SK-N-SH (cell line): ENCODE data around the gene FAM20A. TPM values are rescaled to one million over a fixed set of nuclear protein-coding genes. Genes with fewer than 3 reads are reported as not detected.

Source experiments
- CTCF ChIA-PET: fragments of 300-600, 350-600 bp; formaldehyde crosslinking; extraction: SDS; loops from one replicate; lab custom pipeline; 2021; lab: Yijun Ruan, JAX
- POLR2A ChIA-PET: fragments of 350-600 bp; sonication (Branson Sonifier 250); formaldehyde crosslinking; extraction: SDS; loops from one replicate; lab custom pipeline; 2020; ENCODE audit warnings: antibody characterized with exemption, inconsistent platforms; lab: Yijun Ruan, JAX
- DNase-seq: peaks from one replicate; pipeline ENCODE4 v3.0.0; 2012
- H2AFZ ChIP-seq: fragments of 200-600 bp; sonication (generic); 2 replicates; pipeline ENCODE4 v1.8.1; 2016; ENCODE audit warnings: antibody characterized with exemption, mild to moderate bottlenecking, low read depth
- H3F3A ChIP-seq: fragments of 200-600 bp; sonication (generic); replicated peaks from 2 replicates; pipeline ENCODE3; 2016; ENCODE audit warnings: antibody characterized with exemption, mild to moderate bottlenecking; ENCODE audit not compliant: insufficient read depth
- H3K27ac ChIP-seq, 2 experiments: fragments of 200-500 bp in 1 of 2; fragments of 200-600 bp in 1 of 2; sonication (Bioruptor generic) in 1 of 2; sonication (generic), shearing (Covaris generic) in 1 of 2; 2 replicates each; pipeline versions ENCODE4 v1.5.1 to v1.6.1; 2014 to 2016; ENCODE audit warnings: low read depth in 2 of 2, inconsistent platforms in 1 of 2, low read length in 1 of 2, mild to moderate bottlenecking in 1 of 2, mixed read lengths in 1 of 2
- H3K27me3 ChIP-seq: fragments of 200-600 bp; sonication (generic), shearing (Covaris generic); 2 replicates; pipeline ENCODE4 v1.6.1; 2016; ENCODE audit warnings: mixed run types; ENCODE audit not compliant: insufficient read depth
- H3K36me3 ChIP-seq, 2 experiments: fragments of 200-500 bp in 1 of 2; fragments of 200-600 bp in 1 of 2; sonication (Bioruptor generic) in 1 of 2; sonication (generic) in 1 of 2; replicated peaks in 1 of 2; 2 replicates each; pipeline versions ENCODE3 to v1.5.1; 2014 to 2016; ENCODE audit warnings: low read length in 1 of 2, mild to moderate bottlenecking in 1 of 2; ENCODE audit not compliant: insufficient read depth in 2 of 2, control insufficient read depth in 1 of 2
- H3K4me1 ChIP-seq, 2 experiments: fragments of 200-500 bp in 1 of 2; fragments of 200-600 bp in 1 of 2; sonication (Bioruptor generic) in 1 of 2; sonication (generic), shearing (Covaris generic) in 1 of 2; 2 replicates each; pipeline versions ENCODE4 v1.5.1 to v1.6.1; 2014 to 2016; ENCODE audit warnings: low read depth in 1 of 2, low read length in 1 of 2, mixed run types in 1 of 2; ENCODE audit not compliant: insufficient read depth in 2 of 2, control insufficient read depth in 1 of 2
- H3K4me2 ChIP-seq: fragments of 200-600 bp; sonication (generic), shearing (Covaris generic); 2 replicates; pipeline ENCODE4 v1.6.1; 2017; ENCODE audit warnings: mixed run types
- H3K4me3 ChIP-seq, 2 experiments: fragments of 200-500 bp in 1 of 2; fragments of 200-600 bp in 1 of 2; sonication (Bioruptor generic) in 1 of 2; sonication (generic), shearing (Covaris generic) in 1 of 2; 2 replicates each; pipeline versions ENCODE4 v1.5.1 to v1.8.1; 2014 to 2016; ENCODE audit warnings: low read depth in 2 of 2, inconsistent platforms in 1 of 2, low read length in 1 of 2, mild to moderate bottlenecking in 1 of 2, mixed read lengths in 1 of 2, moderate library complexity in 1 of 2
- H3K79me2 ChIP-seq: fragments of 200-600 bp; sonication (generic); 2 replicates; pipeline ENCODE4 v1.8.1; 2017; ENCODE audit warnings: mild to moderate bottlenecking; ENCODE audit not compliant: insufficient read depth
- H3K9ac ChIP-seq: fragments of 200-600 bp; sonication (generic); 2 replicates; pipeline ENCODE4 v1.6.1; 2017; ENCODE audit warnings: mixed run types
- H3K9me2 ChIP-seq: fragments of 200-600 bp; sonication (generic); 2 replicates; pipeline ENCODE4 v1.6.1; 2017; ENCODE audit warnings: mixed run types
- H3K9me3 ChIP-seq: fragments of 200-600 bp; sonication (generic); 2 replicates; pipeline ENCODE4 v1.6.1; 2017; ENCODE audit warnings: mixed run types, mild to moderate bottlenecking, moderate library complexity
- H4K20me1 ChIP-seq: fragments of 200-600 bp; sonication (generic); 2 replicates; pipeline ENCODE4 v1.6.1; 2017; ENCODE audit warnings: mild to moderate bottlenecking, mixed run types; ENCODE audit not compliant: insufficient read depth
- ELF1 ChIP-seq: IDR thresholded peaks from 2 replicates; pipeline ENCODE4 v1.4.0; 2012
- EP300 ChIP-seq, 2 experiments: IDR thresholded peaks; 2 replicates each; pipeline versions ENCODE4 v1.4.0 to v1.6.1; 2012; ENCODE audit warnings: borderline replicate concordance in 1 of 2, low read depth in 1 of 2, low read length in 1 of 2
- FOSL2 ChIP-seq: IDR thresholded peaks from 2 replicates; pipeline ENCODE4 v1.4.0; 2012; ENCODE audit warnings: low read depth, mild to moderate bottlenecking, moderate library complexity, borderline replicate concordance
- FOXJ3 ChIP-seq: sonication (generic); formaldehyde crosslinking; IDR thresholded peaks from 2 replicates; pipeline ENCODE4 v1.5.1; 2020; ENCODE audit warnings: mild to moderate bottlenecking, missing genetic modification reagents
- FOXM1 ChIP-seq: IDR thresholded peaks from 2 replicates; pipeline ENCODE4 v1.4.0; 2012; ENCODE audit warnings: low read depth, mild to moderate bottlenecking
- GATA2 ChIP-seq: sonication (generic); formaldehyde crosslinking; IDR thresholded peaks from 2 replicates; pipeline ENCODE4 v1.5.0; 2020; ENCODE audit warnings: mild to moderate bottlenecking, missing genetic modification reagents
- JUND ChIP-seq: IDR thresholded peaks from 2 replicates; pipeline ENCODE4 v1.4.0; 2012
- MEF2A ChIP-seq: IDR thresholded peaks from 2 replicates; pipeline ENCODE4 v1.4.0; 2012; ENCODE audit warnings: low read depth, borderline replicate concordance
- NRF1 ChIP-seq: IDR thresholded peaks from 2 replicates; pipeline ENCODE4 v1.6.1; 2012; ENCODE audit warnings: low read depth, mild to moderate bottlenecking, low read length
- RXRA ChIP-seq: IDR thresholded peaks from 2 replicates; pipeline ENCODE4 v1.4.0; 2012; ENCODE audit warnings: low read depth, mild to moderate bottlenecking, borderline replicate concordance
- SIN3A ChIP-seq: IDR thresholded peaks from 2 replicates; pipeline ENCODE4 v1.6.1; 2012; ENCODE audit warnings: low read depth, mild to moderate bottlenecking, low read length, moderate library complexity, borderline replicate concordance
- SMC3 ChIP-seq: IDR thresholded peaks from 2 replicates; pipeline ENCODE4 v1.6.1; 2012; ENCODE audit warnings: low read depth, low read length, improper control_type of control experiment
- TAF1 ChIP-seq: IDR thresholded peaks from 2 replicates; pipeline ENCODE4 v1.6.1; 2012; ENCODE audit warnings: low read depth, mild to moderate bottlenecking, low read length, moderate library complexity, borderline replicate concordance
- WGBS: methylation state at CpG from one replicate; pipeline ENCODE4 v1.1.6; 2017; ENCODE audit warnings: low lambda C conversion rate; 5-methylcytosine and 5-hydroxymethylcytosine counted together
- polyA plus RNA-seq, 3 experiments: library from polyadenylated mRNA; depleted of rRNA; stranded (reverse); fragments of >200 nt; gene quantifications; 2 replicates each; pipeline ENCODE4 v1.2.3, GENCODE V29; 2012
- TF ChIP-seq, protein P1 (sequence below): fragments of 150-350 bp; IDR thresholded peaks from 2 replicates; pipeline ENCODE4 v1.6.1; 2017; ENCODE audit warnings: antibody characterized with exemption, low read length, low read depth, borderline replicate concordance
- TF ChIP-seq, protein P2 (sequence below): IDR thresholded peaks from 2 replicates; pipeline ENCODE4 v1.4.0; 2012; ENCODE audit warnings: low read depth
- TF ChIP-seq, protein P3 (sequence below): fragments of 150-350 bp; IDR thresholded peaks from 2 replicates; pipeline ENCODE4 v1.6.1; 2016; ENCODE audit warnings: mild to moderate bottlenecking, low read depth, low read length
- TF ChIP-seq, protein P4 (sequence below): fragments of 200-600 bp; sonication (generic); IDR thresholded peaks from 2 replicates; pipeline ENCODE4 v1.6.1; 2017; ENCODE audit warnings: antibody characterized with exemption, mild to moderate bottlenecking, moderate library complexity
- TF ChIP-seq, protein P5 (sequence below): IDR thresholded peaks from 2 replicates; pipeline ENCODE4 v1.4.0; 2012; ENCODE audit warnings: low read depth, borderline replicate concordance
- TF ChIP-seq, protein P6 (sequence below): IDR thresholded peaks from 2 replicates; pipeline ENCODE4; 2012

The FAM20A gene
- polyA plus RNA-seq, 1 of the 3 experiments (the other 2 are of a cell fraction) = not detected

DNA sequence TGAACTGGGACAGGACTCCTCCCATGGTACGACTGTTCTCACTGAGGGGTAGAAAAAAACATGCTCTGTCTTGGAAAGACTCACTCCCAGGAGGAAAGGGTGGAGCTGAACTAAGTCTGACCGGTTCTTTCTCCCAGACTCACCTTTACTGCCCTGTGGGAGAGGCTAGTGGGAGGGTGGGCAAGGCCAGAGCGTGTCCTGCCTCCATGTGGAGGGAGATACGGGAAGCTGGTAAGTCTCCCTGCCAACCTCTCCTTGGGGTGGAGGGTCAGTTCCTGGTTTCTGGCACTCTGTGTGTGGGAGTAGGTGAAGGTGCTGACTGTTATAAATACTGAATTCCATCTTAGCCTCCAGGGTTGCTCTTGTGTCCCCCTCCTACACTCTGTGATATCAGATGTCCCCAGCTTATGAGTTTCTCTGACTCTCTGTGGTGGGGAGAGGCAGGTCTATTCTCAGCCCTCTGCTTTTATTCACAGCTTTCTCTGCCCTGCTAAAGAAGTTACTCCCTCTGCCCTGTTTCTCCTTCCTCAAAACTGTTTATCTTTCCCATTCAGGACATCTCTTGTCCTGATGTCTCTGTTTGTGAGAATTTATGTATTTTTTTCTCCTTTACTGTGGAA is 26.9 kb upstream of the FAM20A start:
- H3K36me3 ChIP-seq = no peaks in the 10 kb centered on the region
- CTCF ChIA-PET = interaction anchor here (1.2 to 1.5 kb wide), 3 partner anchors 9 to 14 kb away, joined by 3 to 4 read pairs (median 3); no protein-coding TSS in a partner anchor
- no peaks in the 10 kb centered on the region for H4K20me1 ChIP-seq
- no peak for DNase-seq
- H3K9me2 ChIP-seq = no peaks in the 10 kb centered on the region
- H3K79me2 ChIP-seq = no peaks in the 10 kb centered on the region
- H3K27me3 ChIP-seq = no peaks in the 10 kb centered on the region
- H3K4me1 ChIP-seq = no peaks in the 10 kb centered on the region
- H3K4me2 ChIP-seq = no peak overlapping the region
- H3K9ac ChIP-seq = no peak overlapping the region
- no peaks in the 10 kb centered on the region for H3F3A ChIP-seq
- H3K4me3 ChIP-seq = no peak overlapping the region
- TF ChIP-seq, protein P1, sequence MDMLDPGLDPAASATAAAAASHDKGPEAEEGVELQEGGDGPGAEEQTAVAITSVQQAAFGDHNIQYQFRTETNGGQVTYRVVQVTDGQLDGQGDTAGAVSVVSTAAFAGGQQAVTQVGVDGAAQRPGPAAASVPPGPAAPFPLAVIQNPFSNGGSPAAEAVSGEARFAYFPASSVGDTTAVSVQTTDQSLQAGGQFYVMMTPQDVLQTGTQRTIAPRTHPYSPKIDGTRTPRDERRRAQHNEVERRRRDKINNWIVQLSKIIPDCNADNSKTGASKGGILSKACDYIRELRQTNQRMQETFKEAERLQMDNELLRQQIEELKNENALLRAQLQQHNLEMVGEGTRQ = no peak
- TF ChIP-seq ELF1 (no peak), NRF1 (no peak), SIN3A (no peak), TAF1 (no peak)
- no peak overlapping the region for H2AFZ ChIP-seq
- no peak overlapping the region for H3K27ac ChIP-seq
- 27% methylated on average over 4 of the region's 4 CpGs for WGBS
- POLR2A ChIA-PET = no interaction called here
- no peaks in the 10 kb centered on the region for H3K9me3 ChIP-seq

DNA sequence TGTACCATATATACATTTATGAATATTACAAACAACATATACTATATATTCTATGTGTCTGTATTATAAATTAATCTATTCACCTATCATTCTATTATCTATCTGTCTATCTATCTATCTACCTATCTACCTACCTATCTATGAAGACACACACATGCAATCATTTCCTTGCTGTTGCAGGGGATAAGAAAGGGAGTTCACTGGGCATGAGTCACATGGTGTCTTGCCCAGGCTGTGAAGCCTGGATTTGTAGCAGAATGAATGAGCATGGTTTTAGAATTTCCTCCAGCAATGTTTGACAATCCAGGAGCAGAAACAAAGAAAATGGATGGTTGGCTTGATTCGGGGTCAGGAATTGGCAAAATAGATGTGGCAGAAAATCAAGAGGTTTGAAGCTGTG is 23.2 kb upstream of the FAM20A start:
- Histone ChIP-seq H4K20me1 (no peaks in the 10 kb centered on the region), H3K36me3 (no peaks in the 10 kb centered on the region), H3K9me2 (no peaks in the 10 kb centered on the region), H3F3A (no peaks in the 10 kb centered on the region), H3K4me2 (no peak overlapping the region), H3K27me3 (no peaks in the 10 kb centered on the region), H3K9me3 (no peaks in the 10 kb centered on the region), H2AFZ (no peak overlapping the region), H3K4me3 (no peak overlapping the region), H3K9ac (no peak overlapping the region), H3K27ac (no peak overlapping the region), H3K4me1 (no peaks in the 10 kb centered on the region), H3K79me2 (no peaks in the 10 kb centered on the region)
- WGBS = 10% methylated on average over 1 of the region's 1 CpG
- CTCF ChIA-PET = interaction anchor here (1.2 to 1.4 kb wide), 2 partner anchors 11 to 15 kb away, joined by 4 to 5 read pairs; no protein-coding TSS in a partner anchor
- DNase-seq = no peak
- POLR2A ChIA-PET = no interaction called here
- TF ChIP-seq RXRA = no peak
- no peak for TF ChIP-seq MEF2A
- TF ChIP-seq, protein P2, sequence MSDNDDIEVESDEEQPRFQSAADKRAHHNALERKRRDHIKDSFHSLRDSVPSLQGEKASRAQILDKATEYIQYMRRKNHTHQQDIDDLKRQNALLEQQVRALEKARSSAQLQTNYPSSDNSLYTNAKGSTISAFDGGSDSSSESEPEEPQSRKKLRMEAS = no peak
- TF ChIP-seq, protein P3, sequence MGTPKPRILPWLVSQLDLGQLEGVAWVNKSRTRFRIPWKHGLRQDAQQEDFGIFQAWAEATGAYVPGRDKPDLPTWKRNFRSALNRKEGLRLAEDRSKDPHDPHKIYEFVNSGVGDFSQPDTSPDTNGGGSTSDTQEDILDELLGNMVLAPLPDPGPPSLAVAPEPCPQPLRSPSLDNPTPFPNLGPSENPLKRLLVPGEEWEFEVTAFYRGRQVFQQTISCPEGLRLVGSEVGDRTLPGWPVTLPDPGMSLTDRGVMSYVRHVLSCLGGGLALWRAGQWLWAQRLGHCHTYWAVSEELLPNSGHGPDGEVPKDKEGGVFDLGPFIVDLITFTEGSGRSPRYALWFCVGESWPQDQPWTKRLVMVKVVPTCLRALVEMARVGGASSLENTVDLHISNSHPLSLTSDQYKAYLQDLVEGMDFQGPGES = no peak
- TF ChIP-seq, protein P4, sequence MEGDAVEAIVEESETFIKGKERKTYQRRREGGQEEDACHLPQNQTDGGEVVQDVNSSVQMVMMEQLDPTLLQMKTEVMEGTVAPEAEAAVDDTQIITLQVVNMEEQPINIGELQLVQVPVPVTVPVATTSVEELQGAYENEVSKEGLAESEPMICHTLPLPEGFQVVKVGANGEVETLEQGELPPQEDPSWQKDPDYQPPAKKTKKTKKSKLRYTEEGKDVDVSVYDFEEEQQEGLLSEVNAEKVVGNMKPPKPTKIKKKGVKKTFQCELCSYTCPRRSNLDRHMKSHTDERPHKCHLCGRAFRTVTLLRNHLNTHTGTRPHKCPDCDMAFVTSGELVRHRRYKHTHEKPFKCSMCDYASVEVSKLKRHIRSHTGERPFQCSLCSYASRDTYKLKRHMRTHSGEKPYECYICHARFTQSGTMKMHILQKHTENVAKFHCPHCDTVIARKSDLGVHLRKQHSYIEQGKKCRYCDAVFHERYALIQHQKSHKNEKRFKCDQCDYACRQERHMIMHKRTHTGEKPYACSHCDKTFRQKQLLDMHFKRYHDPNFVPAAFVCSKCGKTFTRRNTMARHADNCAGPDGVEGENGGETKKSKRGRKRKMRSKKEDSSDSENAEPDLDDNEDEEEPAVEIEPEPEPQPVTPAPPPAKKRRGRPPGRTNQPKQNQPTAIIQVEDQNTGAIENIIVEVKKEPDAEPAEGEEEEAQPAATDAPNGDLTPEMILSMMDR = no peak
- TF ChIP-seq, protein P1 = no peak
- TF ChIP-seq, protein P5, sequence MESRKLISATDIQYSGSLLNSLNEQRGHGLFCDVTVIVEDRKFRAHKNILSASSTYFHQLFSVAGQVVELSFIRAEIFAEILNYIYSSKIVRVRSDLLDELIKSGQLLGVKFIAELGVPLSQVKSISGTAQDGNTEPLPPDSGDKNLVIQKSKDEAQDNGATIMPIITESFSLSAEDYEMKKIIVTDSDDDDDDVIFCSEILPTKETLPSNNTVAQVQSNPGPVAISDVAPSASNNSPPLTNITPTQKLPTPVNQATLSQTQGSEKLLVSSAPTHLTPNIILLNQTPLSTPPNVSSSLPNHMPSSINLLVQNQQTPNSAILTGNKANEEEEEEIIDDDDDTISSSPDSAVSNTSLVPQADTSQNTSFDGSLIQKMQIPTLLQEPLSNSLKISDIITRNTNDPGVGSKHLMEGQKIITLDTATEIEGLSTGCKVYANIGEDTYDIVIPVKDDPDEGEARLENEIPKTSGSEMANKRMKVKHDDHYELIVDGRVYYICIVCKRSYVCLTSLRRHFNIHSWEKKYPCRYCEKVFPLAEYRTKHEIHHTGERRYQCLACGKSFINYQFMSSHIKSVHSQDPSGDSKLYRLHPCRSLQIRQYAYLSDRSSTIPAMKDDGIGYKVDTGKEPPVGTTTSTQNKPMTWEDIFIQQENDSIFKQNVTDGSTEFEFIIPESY = no peak
- no peak for TF ChIP-seq SMC3
- TF ChIP-seq EP300 (IDR thresholded peaks at IDR 0.05; ENCODE audit: borderline replicate concordance in 1 of 2, low read depth in 1 of 2, low read length in 1 of 2) = no peak
- TF ChIP-seq, protein P6, sequence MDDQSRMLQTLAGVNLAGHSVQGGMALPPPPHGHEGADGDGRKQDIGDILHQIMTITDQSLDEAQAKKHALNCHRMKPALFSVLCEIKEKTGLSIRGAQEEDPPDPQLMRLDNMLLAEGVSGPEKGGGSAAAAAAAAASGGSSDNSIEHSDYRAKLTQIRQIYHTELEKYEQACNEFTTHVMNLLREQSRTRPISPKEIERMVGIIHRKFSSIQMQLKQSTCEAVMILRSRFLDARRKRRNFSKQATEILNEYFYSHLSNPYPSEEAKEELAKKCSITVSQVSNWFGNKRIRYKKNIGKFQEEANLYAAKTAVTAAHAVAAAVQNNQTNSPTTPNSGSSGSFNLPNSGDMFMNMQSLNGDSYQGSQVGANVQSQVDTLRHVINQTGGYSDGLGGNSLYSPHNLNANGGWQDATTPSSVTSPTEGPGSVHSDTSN = no peak
- no peak for TF ChIP-seq JUND
- no peak for TF ChIP-seq GATA2 (CRISPR knock-in tag)
- TF ChIP-seq FOXJ3 (CRISPR knock-in tag) = no peak
- no peak for TF ChIP-seq FOXM1
- TF ChIP-seq FOSL2 = no peak
